ENCODE data around the gene SMG9. TPM values are rescaled to one million over a fixed set of nuclear protein-coding genes. Genes with fewer than 3 reads are reported as not detected.

The SMG9 gene
- total and polyA plus RNA-seq, 2 of the 13 experiments (the other 11 are each of a cell fraction or from before 2014, with no cell fraction given) = 16.1 to 18.7 TPM

DNA sequence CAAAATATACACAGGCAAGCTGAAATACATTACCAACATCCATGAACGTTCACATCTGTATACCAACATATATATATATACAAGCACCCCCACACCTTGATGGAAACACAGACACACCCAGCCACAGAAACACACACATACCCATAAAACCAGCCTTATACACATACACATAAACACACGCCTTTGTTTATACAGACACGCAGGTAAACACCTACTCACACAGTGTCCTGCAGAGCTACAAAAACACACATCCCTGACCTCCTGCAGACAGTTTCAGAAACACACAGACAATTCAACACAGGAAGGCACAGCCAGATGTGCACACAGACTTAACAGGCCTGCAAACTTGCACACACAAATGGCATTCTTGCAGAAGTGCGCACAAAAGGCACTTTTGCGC is 60.2 kb downstream of the SMG9 start:
- H3K9me3 ChIP-seq (ENCODE audit: low read length) = peaks cover 14% of the 10 kb centered on the region

More for the DNA sequence above, 60.2 kb downstream of the SMG9 start:
- Histone ChIP-seq H3K9ac (ENCODE audit: insufficient read depth, low read depth, low read length) (no peak overlapping the region), H2AFZ (ENCODE audit: low read length) (no peak overlapping the region), H3K27ac (ENCODE audit: extremely low read length, insufficient read depth, low read length) (no peak overlapping the region), H3K4me1 (ENCODE audit: insufficient read depth, low read length) (no peaks in the 10 kb centered on the region), H3K4me3 (replicated peaks in 1 of 3; ENCODE audit: insufficient read depth in 1 of 3, low read depth in 2 of 3, low read length in 3 of 3) (no peak overlapping the region), H3K79me2 (ENCODE audit: insufficient read depth, low read length) (no peaks in the 10 kb centered on the region), H3K36me3 (replicated peaks in 1 of 2; ENCODE audit: control insufficient read depth in 1 of 2, insufficient read depth in 2 of 2, low read length in 2 of 2) (no peaks in the 10 kb centered on the region), H3K27me3 (ENCODE audit: control insufficient read depth in 1 of 2, insufficient read depth in 2 of 2, low read length in 2 of 2) (no peaks in the 10 kb centered on the region; a peak in 1 of 5 replicates), H3K4me2 (ENCODE audit: low read depth, low read length) (no peak overlapping the region), H4K20me1 (ENCODE audit: insufficient read depth, low read length) (no peaks in the 10 kb centered on the region)
- in situ Hi-C loops (cut with HindIII; ENCODE audit: extremely low pct_ligation_motif_present, low pct_unique_long_range_greater_than_20kb) = no loop called here
- POLR2A ChIA-PET = no interaction called here
- TF ChIP-seq POLR2A (IDR thresholded peaks at IDR 0.05; ENCODE audit: insufficient read depth in 1 of 2, low read depth in 2 of 2, low read length in 2 of 2) = no peak
- TF ChIP-seq FOXP1 (IDR thresholded peaks at IDR 0.05) = no peak
- 0 out of 2 replicates have a peak, but pooled peaks have one; percentile 24 for TF ChIP-seq FOXP1 (CRISPR knock-in tag; IDR thresholded peaks at IDR 0.05)
- TF ChIP-seq MIER3 (CRISPR knock-in tag; IDR thresholded peaks at IDR 0.05; ENCODE audit: borderline replicate concordance) = no peak
- no peak for TF ChIP-seq NFAT5 (CRISPR knock-in tag; IDR thresholded peaks at IDR 0.05)
- TF ChIP-seq XBP1 (CRISPR knock-in tag; IDR thresholded peaks at IDR 0.05) = no peak
- TF ChIP-seq FOXA3 (CRISPR knock-in tag; IDR thresholded peaks at IDR 0.05) = no peak
- TF ChIP-seq ZFP36L1 (CRISPR knock-in tag; IDR thresholded peaks at IDR 0.05) = no peak
- no peak for DNase-seq (ENCODE audit: low spot score)
- 45% methylated on average over 5 of the region's 5 CpGs for WGBS (ENCODE audit: low lambda C conversion rate)
- FAIRE-seq = no peak
- ATAC-seq = no peak
- intact Hi-C loops (cut with micrococcal nuclease; ENCODE audit: unreplicated experiment) = no loop called here
- BruUV-seq (replicated peaks) = no TSS peak
- CTCF ChIA-PET (ENCODE audit: low intra/inter-chr PET ratio, low total read pairs) = no interaction called here

All from HepG2 (cell line).